Measurements from ENCODE around the gene FBXO21.

DNA sequence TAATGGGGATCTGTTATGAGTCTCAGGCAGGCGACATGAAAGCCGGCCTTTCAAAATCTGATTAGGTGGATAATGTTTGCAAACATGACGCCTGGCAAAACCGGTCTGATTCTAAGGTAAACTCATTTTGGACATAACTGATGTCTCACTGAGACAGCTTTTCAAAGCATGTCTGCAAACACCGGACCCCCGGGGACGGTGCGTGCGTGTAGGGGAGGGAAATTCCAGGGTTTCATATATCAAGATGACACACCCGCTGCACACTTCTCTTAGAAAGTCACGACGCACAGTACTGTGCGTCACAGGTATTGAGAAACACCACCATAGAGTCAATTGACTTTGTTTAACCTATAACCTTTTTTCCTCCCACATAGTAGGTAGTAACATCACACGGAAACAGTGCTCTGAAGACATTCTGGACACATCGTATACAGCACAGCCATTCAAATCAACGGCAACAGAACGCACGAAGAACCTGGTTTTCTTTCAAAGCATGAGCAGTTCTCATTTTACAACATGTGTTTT is 47.2 kb downstream of the FBXO21 start:
- TF ChIP-seq POLR2AphosphoS5 (IDR thresholded peaks at IDR 0.05): no peak
- TF ChIP-seq, protein P1, sequence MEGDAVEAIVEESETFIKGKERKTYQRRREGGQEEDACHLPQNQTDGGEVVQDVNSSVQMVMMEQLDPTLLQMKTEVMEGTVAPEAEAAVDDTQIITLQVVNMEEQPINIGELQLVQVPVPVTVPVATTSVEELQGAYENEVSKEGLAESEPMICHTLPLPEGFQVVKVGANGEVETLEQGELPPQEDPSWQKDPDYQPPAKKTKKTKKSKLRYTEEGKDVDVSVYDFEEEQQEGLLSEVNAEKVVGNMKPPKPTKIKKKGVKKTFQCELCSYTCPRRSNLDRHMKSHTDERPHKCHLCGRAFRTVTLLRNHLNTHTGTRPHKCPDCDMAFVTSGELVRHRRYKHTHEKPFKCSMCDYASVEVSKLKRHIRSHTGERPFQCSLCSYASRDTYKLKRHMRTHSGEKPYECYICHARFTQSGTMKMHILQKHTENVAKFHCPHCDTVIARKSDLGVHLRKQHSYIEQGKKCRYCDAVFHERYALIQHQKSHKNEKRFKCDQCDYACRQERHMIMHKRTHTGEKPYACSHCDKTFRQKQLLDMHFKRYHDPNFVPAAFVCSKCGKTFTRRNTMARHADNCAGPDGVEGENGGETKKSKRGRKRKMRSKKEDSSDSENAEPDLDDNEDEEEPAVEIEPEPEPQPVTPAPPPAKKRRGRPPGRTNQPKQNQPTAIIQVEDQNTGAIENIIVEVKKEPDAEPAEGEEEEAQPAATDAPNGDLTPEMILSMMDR (IDR thresholded peaks at IDR 0.05): no peak
- no peak for TF ChIP-seq POLR2A (IDR thresholded peaks at IDR 0.05)

All from upper lobe of left lung (tissue), 4 donors.